ENCODE data around the gene PRR16.
"Not testable (repeated sequence)": the region's sequence is repeated elsewhere in the genome, so short reads cannot be mapped to it uniquely, and the experiment has no call there.

PRR16 gene

GRCh38 chr5:120463991-120464626 is at the start of gene PRR16:
TSS of gene PRR16 (plus strand) at chr5:120464300.
- peak; percentile 82 for DNase-seq

GRCh38 chr5:120415985-120416384 is 48.1 kb upstream of the PRR16 start:
- no peak for DNase-seq

- DNase-seq, result peak; percentile 38
Measured at GRCh38 chr5:120419127-120419526, 45.0 kb upstream of the PRR16 start.

GRCh38 chr5:120426633-120427275 is 37.3 kb upstream of the PRR16 start:
- not testable (repeated sequence) for DNase-seq

DNA sequence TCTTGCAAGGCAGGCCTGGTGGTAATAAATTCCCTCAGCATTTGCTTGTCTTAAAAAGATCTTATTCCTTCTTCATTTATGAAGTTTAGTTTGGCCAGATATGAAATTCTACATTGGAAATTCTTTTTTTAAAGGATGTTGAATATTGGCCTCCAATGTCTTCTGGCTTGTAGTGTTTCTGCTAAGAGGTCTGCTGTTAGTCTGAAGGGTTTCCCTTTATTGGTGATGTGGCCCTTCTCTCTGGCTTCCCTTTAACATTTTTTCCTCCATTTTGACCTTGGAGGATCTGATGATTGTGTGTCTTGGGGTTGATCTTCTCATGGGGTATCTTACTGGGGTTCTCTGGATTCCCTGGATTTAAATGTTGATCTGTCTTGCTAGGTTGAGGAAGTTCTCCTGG is 33.5 kb upstream of the PRR16 start:
- DNase-seq, result no peak

GRCh38 chr5:120432861-120433260 is 31.2 kb upstream of the PRR16 start:
- no peak for DNase-seq

GRCh38 chr5:120435129-120435528 is 29.0 kb upstream of the PRR16 start:
- no peak for DNase-seq

DNA sequence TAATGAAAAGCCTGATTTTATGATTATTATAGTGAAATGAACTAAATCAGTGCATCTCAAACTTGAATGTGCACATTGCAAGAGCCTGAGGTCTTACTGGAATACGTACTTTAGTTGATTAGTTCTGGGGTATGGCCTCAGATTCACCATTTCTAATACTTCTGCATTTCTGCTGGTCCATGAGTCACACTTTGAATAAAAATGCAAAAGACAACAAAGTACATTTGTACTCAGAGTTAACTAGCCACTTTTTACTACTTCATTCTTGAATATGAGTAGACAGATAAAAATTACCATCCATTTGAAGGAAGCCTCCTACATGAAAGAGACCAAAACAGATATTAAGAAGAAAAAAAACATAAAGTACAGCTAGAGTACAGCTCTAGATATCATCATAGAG is 27.1 kb upstream of the PRR16 start:
- DNase-seq, result peak; percentile 68

- DNase-seq, result no peak
Measured at GRCh38 chr5:120442694-120443093, 21.4 kb upstream of the PRR16 start.

DNA sequence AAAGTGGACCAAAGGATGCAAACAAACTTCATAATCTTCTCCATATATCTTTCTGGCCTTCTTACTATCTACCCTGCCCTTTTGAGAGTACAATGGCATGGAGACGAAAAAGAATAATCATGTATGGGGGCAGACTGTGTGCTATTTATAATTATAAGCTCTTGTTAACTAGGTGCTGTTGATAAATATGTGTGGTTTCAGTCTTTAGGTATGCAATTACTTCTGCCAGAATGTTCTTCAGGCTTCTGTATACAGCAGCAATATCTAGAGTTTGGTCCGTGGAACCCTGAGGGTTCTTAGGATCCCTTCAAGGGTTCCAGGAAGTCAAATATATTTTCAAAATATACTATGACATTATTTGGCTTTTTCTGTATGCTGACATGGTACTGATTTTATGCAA is 20.5 kb upstream of the PRR16 start:
- DNase-seq, result no peak

DNA sequence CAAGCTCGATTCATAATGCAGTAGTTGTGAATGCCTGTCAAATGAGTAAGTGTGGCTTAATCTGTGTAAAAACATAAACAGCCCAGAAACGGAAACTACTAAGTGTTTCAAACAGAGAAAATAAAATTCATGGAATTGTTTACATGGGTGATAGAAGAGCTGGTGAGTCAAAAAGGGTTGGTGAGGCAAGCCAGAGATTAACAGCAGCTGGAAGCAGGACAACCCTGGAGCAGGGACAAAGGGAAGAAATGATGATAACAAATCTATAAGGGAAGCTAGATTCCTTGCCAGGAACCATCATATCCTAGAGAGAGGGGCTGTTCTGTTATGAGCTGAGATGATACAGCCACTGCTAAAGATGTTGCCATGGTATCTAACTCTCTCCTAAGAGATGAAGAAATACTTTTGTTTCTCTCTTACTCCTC is 18.0 kb upstream of the PRR16 start:
- peak; percentile 95 for DNase-seq

- DNase-seq, result peak; percentile 60
Measured at GRCh38 chr5:120446901-120447300, 17.2 kb upstream of the PRR16 start.

GRCh38 chr5:120447706-120448239 is 16.3 kb upstream of the PRR16 start:
- DNase-seq, result peak; percentile 73

DNA sequence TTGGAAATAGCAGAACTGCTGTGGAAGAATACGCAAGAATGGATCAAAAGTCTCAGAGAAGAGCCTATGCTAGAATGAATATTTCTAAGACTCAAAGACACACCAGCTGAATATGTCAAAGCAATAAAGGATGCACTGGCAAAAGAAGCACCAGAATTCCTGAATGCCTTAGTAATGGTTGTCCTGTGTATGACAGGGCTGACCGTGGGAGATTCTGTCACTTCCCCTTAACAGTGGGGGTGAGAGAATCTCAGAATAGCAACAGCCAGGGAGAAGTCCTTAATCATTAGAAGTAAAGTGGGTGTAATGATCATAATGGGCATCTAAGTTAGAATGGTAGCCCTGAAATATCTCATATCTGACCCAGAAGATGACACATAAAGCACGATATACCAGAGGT is 14.6 kb upstream of the PRR16 start:
- peak; percentile 75 for DNase-seq

DNA sequence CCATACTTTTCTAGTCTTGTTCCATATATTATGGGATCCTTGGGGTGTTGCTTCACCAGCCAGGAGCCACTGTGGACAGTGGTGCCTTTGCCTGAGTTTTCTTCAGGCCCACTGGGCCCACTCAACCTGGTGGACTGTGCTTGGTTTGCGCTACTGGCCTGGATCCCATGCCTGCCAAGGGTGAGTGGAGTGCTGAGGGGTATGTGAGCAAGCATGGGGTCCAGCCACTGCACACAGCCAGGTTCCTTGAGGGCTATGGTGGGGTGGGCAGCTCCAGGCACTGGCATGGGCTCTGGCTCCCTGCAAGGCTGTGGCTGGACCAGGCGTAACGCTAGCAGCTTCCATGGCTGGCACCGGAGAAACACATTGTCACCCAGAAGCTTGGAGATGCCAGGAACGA is 13.2 kb upstream of the PRR16 start:
- no peak for DNase-seq

DNA sequence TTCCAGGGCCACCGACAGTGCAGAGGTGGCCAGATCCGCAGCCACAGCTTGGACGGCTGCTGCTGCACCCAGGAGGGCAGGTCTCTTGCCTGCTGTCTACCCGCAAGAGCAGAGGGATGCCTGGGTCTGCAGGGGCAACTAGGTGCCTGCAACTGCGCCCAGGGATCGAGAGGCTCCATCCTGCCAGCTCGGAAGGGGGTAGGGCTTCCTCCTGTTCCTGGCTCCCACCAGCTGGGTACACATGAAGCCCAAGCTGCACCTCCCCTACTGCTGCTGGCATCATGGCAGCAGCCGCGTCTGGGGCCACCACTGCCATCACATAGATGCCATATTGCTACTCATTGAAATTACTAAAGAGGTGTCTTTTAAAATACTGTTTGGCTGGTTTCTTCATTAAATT is 12.7 kb upstream of the PRR16 start:
- DNase-seq, result no peak

- peak; percentile 26 for DNase-seq
Measured at GRCh38 chr5:120452471-120452870, 11.6 kb upstream of the PRR16 start.

DNA sequence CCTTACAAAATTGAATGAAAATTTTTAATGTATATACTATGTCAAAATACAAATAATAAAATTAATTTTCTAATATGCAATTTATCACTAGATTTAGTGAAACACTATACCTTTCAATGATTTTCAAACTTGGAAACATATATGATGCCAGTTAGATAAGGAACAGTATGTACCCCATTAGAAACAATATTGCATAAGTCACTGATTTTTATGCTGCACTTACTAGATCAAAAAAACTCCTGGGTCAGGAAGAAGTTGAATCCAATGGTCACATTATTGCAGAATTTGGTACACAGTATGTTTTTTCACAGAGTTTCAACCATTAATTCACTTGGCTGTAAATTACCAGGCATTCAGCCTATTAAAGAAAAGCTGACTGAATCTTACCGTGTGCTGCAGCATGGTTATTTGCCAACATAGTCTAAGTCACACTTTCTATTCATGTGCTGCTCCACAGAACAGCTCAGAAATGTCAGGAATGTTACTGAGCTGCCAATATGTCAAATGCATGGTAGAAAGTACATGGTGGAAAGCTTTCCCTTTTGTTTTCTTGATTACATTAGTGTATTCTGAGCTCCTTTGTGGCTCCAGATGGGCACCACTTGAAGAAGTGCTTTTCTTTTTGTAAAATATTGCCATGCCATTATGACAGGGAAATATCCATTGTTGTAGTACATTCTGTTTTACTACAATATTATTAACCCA is 9.9 kb upstream of the PRR16 start:
- peak; percentile 90 for DNase-seq

DNA sequence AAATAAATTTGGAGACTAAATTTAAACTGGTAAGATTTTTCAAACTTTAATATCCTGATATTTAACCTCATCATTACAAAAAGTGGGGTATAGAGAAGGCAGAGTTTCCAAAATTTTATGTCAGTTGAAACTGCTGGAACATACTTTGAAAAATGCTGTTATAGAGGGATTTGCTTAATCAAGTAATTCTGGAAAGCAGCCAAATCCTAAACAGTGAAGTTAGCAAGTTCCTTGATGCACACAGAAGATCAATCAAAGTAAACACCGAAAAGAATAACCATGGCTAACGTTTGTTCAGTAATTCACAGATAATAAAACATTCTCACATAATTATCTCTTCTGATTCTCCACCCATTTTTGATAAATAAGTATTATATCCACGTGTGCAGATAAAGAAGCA is 8.1 kb upstream of the PRR16 start:
- no peak for DNase-seq

DNA sequence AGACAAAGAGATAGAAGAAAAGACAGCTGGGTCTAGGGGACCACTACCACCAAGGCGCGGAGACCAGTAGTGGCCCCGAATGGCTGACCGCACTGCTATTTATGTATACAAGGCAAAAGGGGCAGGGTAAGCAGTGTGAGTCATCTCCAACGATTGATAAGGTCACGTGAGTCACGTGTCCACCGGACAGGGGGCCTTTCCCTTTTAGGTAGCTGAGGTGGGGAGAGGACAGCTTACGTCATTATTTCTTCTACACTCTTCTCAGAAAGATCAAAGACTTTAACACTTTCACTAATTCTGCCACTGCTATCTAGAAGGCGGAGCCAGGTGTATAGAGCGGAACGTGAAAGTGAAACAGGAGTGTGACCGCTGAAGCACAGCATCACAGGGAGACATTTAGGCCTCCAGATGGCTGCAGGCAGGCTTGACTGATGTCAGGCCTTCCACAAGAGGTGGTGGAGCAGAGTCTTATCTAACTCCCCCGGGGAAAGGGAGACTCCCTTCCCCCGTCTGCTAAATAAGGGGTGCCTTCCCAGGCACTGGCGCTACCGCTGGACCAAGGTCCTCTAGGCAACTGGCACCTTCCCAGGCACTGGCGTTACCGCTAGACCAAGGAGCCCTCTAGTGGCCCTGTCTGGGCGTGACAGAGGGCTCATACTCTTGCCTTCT is 6.1 kb upstream of the PRR16 start:
- DNase-seq, result peak; percentile 54

GRCh38 chr5:120458508-120458847 is 5.6 kb upstream of the PRR16 start:
- not testable (repeated sequence) for DNase-seq

DNA sequence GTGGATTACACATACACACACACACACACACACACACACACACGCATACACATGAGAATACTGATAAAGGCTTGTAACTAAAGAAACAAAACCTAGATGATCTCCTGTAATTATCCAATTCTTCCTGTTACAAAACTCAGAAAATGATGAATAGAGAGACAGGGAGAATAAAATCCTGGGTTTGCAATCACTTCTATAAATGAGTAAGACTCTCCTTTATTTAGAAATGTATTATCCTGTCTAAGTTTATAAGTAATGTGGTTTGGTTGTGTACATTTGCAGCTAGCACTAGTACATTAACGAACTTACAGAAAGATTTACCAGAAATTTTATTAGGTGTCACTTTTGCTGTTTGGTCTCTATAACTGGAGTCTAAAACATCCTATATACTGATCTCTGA is 2.8 kb upstream of the PRR16 start:
- no peak for DNase-seq

- DNase-seq, result no peak
Measured at GRCh38 chr5:120463006-120463680, 957 bp upstream of the PRR16 start.

Measured in fibroblast of skin of right biceps (primary cell).